Glutamatergic neuron (in vitro differentiated cells): ENCODE measurements around the gene TRAK1. TPM values are rescaled to one million over a fixed set of nuclear protein-coding genes. Genes with fewer than 3 reads are reported as not detected.

Source experiments
- DNase-seq: peaks from one replicate; pipeline ENCODE4 v3.0.0; 2022
- H3K27ac Mint-ChIP-seq: one replicate; pipeline ENCODE4 v1.8.0; 2020; ENCODE audit warnings: mild to moderate bottlenecking, mixed read lengths, inconsistent platforms; ENCODE audit not compliant: unreplicated experiment
- H3K27me3 Mint-ChIP-seq: one replicate; pipeline ENCODE4 v1.8.0; 2020; ENCODE audit warnings: mild to moderate bottlenecking, moderate library complexity, mixed read lengths, inconsistent platforms; ENCODE audit not compliant: unreplicated experiment
- H3K36me3 Mint-ChIP-seq: one replicate; pipeline ENCODE4 v1.8.0; 2020; ENCODE audit warnings: mild to moderate bottlenecking, mixed read lengths, inconsistent platforms; ENCODE audit not compliant: unreplicated experiment
- H3K4me1 Mint-ChIP-seq: one replicate; pipeline ENCODE4 v1.8.0; 2020; ENCODE audit warnings: mild to moderate bottlenecking, low read depth, mixed read lengths, inconsistent platforms; ENCODE audit not compliant: unreplicated experiment
- H3K4me3 Mint-ChIP-seq: one replicate; pipeline ENCODE4 v1.8.0; 2020; ENCODE audit warnings: mild to moderate bottlenecking, mixed read lengths, inconsistent platforms; ENCODE audit not compliant: unreplicated experiment
- H3K9me3 Mint-ChIP-seq: one replicate; pipeline ENCODE4 v1.8.0; 2020; ENCODE audit warnings: mild to moderate bottlenecking, moderate library complexity, mixed read lengths, inconsistent platforms; ENCODE audit not compliant: unreplicated experiment
- CTCF ChIP-seq: fragments of 200-600 bp; sonication (generic); IDR thresholded peaks from one replicate; pipeline ENCODE4 v1.5.0; 2021; ENCODE audit not compliant: partially characterized antibody, unreplicated experiment
- total RNA-seq: library from RNA; stranded (reverse); fragmentation: NEBNext Ultra II Directional; extraction: Animal tissue kit (Norgen Biotek cat#: 25700); gene quantifications from one replicate; pipeline ENCODE4 v1.2.1, GENCODE V29; 2021; ENCODE audit not compliant: unreplicated experiment

The TRAK1 gene
- total RNA-seq, 1 donor from 2014 or later: 308 TPM

GRCh38 chr3:42198709-42199108 lies 107.6 kb downstream of the TRAK1 start:
- peaks cover 10% of the 10 kb centered on the region for H3K36me3 Mint-ChIP-seq
- peaks cover 31% of the 10 kb centered on the region for H3K9me3 Mint-ChIP-seq
- H3K27ac Mint-ChIP-seq: peak overlapping the region; percentile 42
- peaks cover 16% of the 10 kb centered on the region for H3K27me3 Mint-ChIP-seq
- H3K4me1 Mint-ChIP-seq: peaks cover 6% of the 10 kb centered on the region
- no peak for DNase-seq
- no peak overlapping the region for H3K4me3 Mint-ChIP-seq
- no peak for TF ChIP-seq CTCF

GRCh38 chr3:42202217-42202865 lies 111.2 kb downstream of the TRAK1 start:
- H3K27me3 Mint-ChIP-seq: peaks cover 13% of the 10 kb centered on the region
- no peak for TF ChIP-seq CTCF
- DNase-seq: no peak

GRCh38 chr3:42204867-42205599 lies 113.9 kb downstream of the TRAK1 start:
- Mint-ChIP-seq H3K9me3 (peaks cover 26% of the 10 kb centered on the region), H3K4me1 (peaks cover 19% of the 10 kb centered on the region)

More at GRCh38 chr3:42202217-42202865, 111.2 kb downstream of the TRAK1 start:
- H3K4me3 Mint-ChIP-seq: no peak overlapping the region
- H3K36me3 Mint-ChIP-seq: peaks cover 15% of the 10 kb centered on the region
- H3K9me3 Mint-ChIP-seq: peaks cover 27% of the 10 kb centered on the region
- H3K27ac Mint-ChIP-seq: no peak overlapping the region
- peaks cover 17% of the 10 kb centered on the region for H3K4me1 Mint-ChIP-seq

GRCh38 chr3:42205800-42206514 lies 114.8 kb downstream of the TRAK1 start:
- H3K4me3 Mint-ChIP-seq: peak overlapping the region; percentile 10
- peaks cover 12% of the 10 kb centered on the region for H3K27me3 Mint-ChIP-seq
- H3K4me1 Mint-ChIP-seq: peaks cover 19% of the 10 kb centered on the region
- no peak for TF ChIP-seq CTCF
- peaks cover 22% of the 10 kb centered on the region for H3K9me3 Mint-ChIP-seq
- DNase-seq: no peak
- H3K27ac Mint-ChIP-seq: no peak overlapping the region
- peaks cover 20% of the 10 kb centered on the region for H3K36me3 Mint-ChIP-seq

More at GRCh38 chr3:42204867-42205599, 113.9 kb downstream of the TRAK1 start:
- H3K4me3 Mint-ChIP-seq: no peak overlapping the region
- no peak overlapping the region for H3K27ac Mint-ChIP-seq
- peaks cover 20% of the 10 kb centered on the region for H3K36me3 Mint-ChIP-seq
- H3K27me3 Mint-ChIP-seq: peaks cover 10% of the 10 kb centered on the region
- no peak for TF ChIP-seq CTCF
- DNase-seq: no peak
